BLaER1 (cell line): ENCODE data around the gene NAA10.

ENCODE experiments used
- H3K27ac ChIP-seq: shearing (Covaris generic); formaldehyde crosslinking; 2 replicates; pipeline ENCODE4 v1.8.1; 2022
- H3K27me3 ChIP-seq: shearing (Covaris generic); formaldehyde crosslinking; 2 replicates; pipeline ENCODE4 v1.8.1; 2022
- H3K36me3 ChIP-seq: shearing (Covaris generic); formaldehyde crosslinking; 2 replicates; pipeline ENCODE4 v1.8.1; 2022
- H3K4me1 ChIP-seq: shearing (Covaris generic); formaldehyde crosslinking; 2 replicates; pipeline ENCODE4 v1.8.1; 2022
- H3K4me2 ChIP-seq: shearing (Covaris generic); formaldehyde crosslinking; 2 replicates; pipeline ENCODE4 v1.8.1; 2022
- H3K4me3 ChIP-seq: shearing (Covaris generic); formaldehyde crosslinking; 2 replicates; pipeline ENCODE4 v1.8.1; 2022
- H3K9ac ChIP-seq: shearing (Covaris generic); formaldehyde crosslinking; 2 replicates; pipeline ENCODE4 v1.8.1; 2022
- H3K9me3 ChIP-seq: shearing (Covaris generic); formaldehyde crosslinking; 2 replicates; pipeline ENCODE4 v1.8.1; 2022
- H4K20me1 ChIP-seq: shearing (Covaris generic); formaldehyde crosslinking; 2 replicates; pipeline ENCODE4 v1.8.1; 2022
- Cebpa-rat ChIP-seq: shearing (Covaris generic); IDR thresholded peaks from 2 replicates; pipeline ENCODE4 v1.8.1; 2022

Gene NAA10

GRCh38 chrX:153903991-153904957, 30.6 kb downstream of the NAA10 start, which contains the start of gene AVPR2:
Gene AVPR2 (plus strand): TSS chrX:153904673. CDS start chrX:153905146, 473 bp downstream.
- H3K36me3 ChIP-seq = peaks cover 15% of the 10 kb centered on the region
- 0 out of 2 replicates have a peak within 1 kb of the TSS, but pooled peaks have one; percentile 53 for H3K9ac ChIP-seq
- peaks cover 65% of the 10 kb centered on the region for H3K27me3 ChIP-seq
- no peaks in the 10 kb centered on the region for H3K9me3 ChIP-seq
- no peak for TF ChIP-seq Cebpa-rat
- peak within 1 kb of the TSS; percentile 51 for H3K27ac ChIP-seq
- peak within 1 kb of the TSS; percentile 46 for H3K4me2 ChIP-seq
- peaks cover 48% of the 10 kb centered on the region for H4K20me1 ChIP-seq
- no peak within 1 kb of the TSS for H3K4me3 ChIP-seq
- H3K4me1 ChIP-seq = peaks cover 80% of the 10 kb centered on the region

GRCh38 chrX:153903238-153903980, 31.4 kb downstream of the NAA10 start:
- Histone ChIP-seq H3K9ac (no peak overlapping the region), H3K27ac (peak overlapping the region; percentile 51; the same call in 1 of the 2 replicates), H3K4me1 (peaks cover 73% of the 10 kb centered on the region), H3K27me3 (peaks cover 64% of the 10 kb centered on the region), H4K20me1 (peaks cover 41% of the 10 kb centered on the region), H3K4me3 (no peak overlapping the region), H3K36me3 (peaks cover 8% of the 10 kb centered on the region; the same call in 1 of the 2 replicates), H3K9me3 (no peaks in the 10 kb centered on the region), H3K4me2 (peak overlapping the region; percentile 46)
- TF ChIP-seq Cebpa-rat = no peak

- Histone ChIP-seq H3K4me1 (peaks cover 71% of the 10 kb centered on the region), H3K27ac (peak overlapping the region; percentile 70)
These were observed 32.5 kb downstream of the NAA10 start for GRCh38 chrX:153902385-153902784.

GRCh38 chrX:153901753-153902140, 33.1 kb downstream of the NAA10 start:
- Histone ChIP-seq H3K27me3 (peaks cover 70% of the 10 kb centered on the region), H3K36me3 (no peaks in the 10 kb centered on the region), H3K9ac (no peak overlapping the region), H3K4me1 (peaks cover 65% of the 10 kb centered on the region), H3K4me3 (no peak overlapping the region), H3K27ac (peak overlapping the region; percentile 70), H3K4me2 (peak overlapping the region; percentile 46), H4K20me1 (peaks cover 25% of the 10 kb centered on the region), H3K9me3 (peaks cover under 1% of the 10 kb centered on the region; the same call in 1 of the 2 replicates)
- TF ChIP-seq Cebpa-rat = no peak

More at GRCh38 chrX:153902385-153902784, 32.5 kb downstream of the NAA10 start:
- peaks cover 70% of the 10 kb centered on the region for H3K27me3 ChIP-seq
- no peak overlapping the region for H3K9ac ChIP-seq
- H3K4me2 ChIP-seq = peak overlapping the region; percentile 46
- no peak for TF ChIP-seq Cebpa-rat
- H3K36me3 ChIP-seq = no peaks in the 10 kb centered on the region
- peaks cover 31% of the 10 kb centered on the region for H4K20me1 ChIP-seq
- no peaks in the 10 kb centered on the region; the same call in 1 of the 2 replicates for H3K9me3 ChIP-seq
- H3K4me3 ChIP-seq = no peak overlapping the region

GRCh38 chrX:153900831-153901752, 33.7 kb downstream of the NAA10 start:
- H3K9me3 ChIP-seq = peaks cover 7% of the 10 kb centered on the region
- peaks cover 18% of the 10 kb centered on the region for H4K20me1 ChIP-seq
- peaks cover 63% of the 10 kb centered on the region for H3K4me1 ChIP-seq
- H3K4me2 ChIP-seq = peak overlapping the region; percentile 46
- no peak overlapping the region for H3K9ac ChIP-seq
- TF ChIP-seq Cebpa-rat = no peak
- H3K27me3 ChIP-seq = peaks cover 70% of the 10 kb centered on the region
- no peaks in the 10 kb centered on the region for H3K36me3 ChIP-seq
- H3K27ac ChIP-seq = peak overlapping the region; percentile 70
- no peak overlapping the region for H3K4me3 ChIP-seq

GRCh38 chrX:153897899-153898298, 36.9 kb downstream of the NAA10 start:
- no peak for TF ChIP-seq Cebpa-rat
- H3K4me1 ChIP-seq = peaks cover 50% of the 10 kb centered on the region
- no peak overlapping the region for H3K4me2 ChIP-seq
- H4K20me1 ChIP-seq = peaks cover 10% of the 10 kb centered on the region; the same call in 1 of the 2 replicates
- H3K9ac ChIP-seq = no peak overlapping the region
- no peak overlapping the region for H3K27ac ChIP-seq
- H3K27me3 ChIP-seq = peaks cover 88% of the 10 kb centered on the region
- no peaks in the 10 kb centered on the region for H3K36me3 ChIP-seq
- H3K9me3 ChIP-seq = peaks cover 18% of the 10 kb centered on the region
- no peak overlapping the region for H3K4me3 ChIP-seq

- H3K4me3 ChIP-seq = no peak overlapping the region
- H3K9ac ChIP-seq = no peak overlapping the region
- peaks cover 13% of the 10 kb centered on the region; the same call in 1 of the 2 replicates for H3K9me3 ChIP-seq
- no peak for TF ChIP-seq Cebpa-rat
- H3K36me3 ChIP-seq = no peaks in the 10 kb centered on the region
- peaks cover 26% of the 10 kb centered on the region for H4K20me1 ChIP-seq
- H3K27me3 ChIP-seq = peaks cover 89% of the 10 kb centered on the region
- H3K4me1 ChIP-seq = peaks cover 46% of the 10 kb centered on the region
- no peak overlapping the region for H3K4me2 ChIP-seq
- no peak overlapping the region for H3K27ac ChIP-seq
These were observed 45.7 kb downstream of the NAA10 start for GRCh38 chrX:153889123-153889522.

GRCh38 chrX:153888344-153888743, 46.5 kb downstream of the NAA10 start:
- Histone ChIP-seq H3K4me2 (peak overlapping the region; percentile 42; the same call in 1 of the 2 replicates), H4K20me1 (peaks cover 34% of the 10 kb centered on the region), H3K9me3 (peaks cover 13% of the 10 kb centered on the region; the same call in 1 of the 2 replicates), H3K9ac (no peak overlapping the region), H3K36me3 (no peaks in the 10 kb centered on the region), H3K27me3 (peaks cover 89% of the 10 kb centered on the region), H3K27ac (no peak overlapping the region), H3K4me1 (peaks cover 46% of the 10 kb centered on the region), H3K4me3 (no peak overlapping the region)
- no peak for TF ChIP-seq Cebpa-rat
